ENCODE data around the gene SLC41A3.

- TF ChIP-seq CTCF (IDR thresholded peaks at IDR 0.05; ENCODE audit: low read length) = no peak
- TF ChIP-seq EZH2 (IDR thresholded peaks at IDR 0.05; ENCODE audit: borderline replicate concordance, low read length) = no peak
Observed at GRCh38 chr3:126083138-126083445, 832 bp downstream of the SLC41A3 start.
